GM21825 (cell line): ENCODE results near the gene HTR2A.
"Not testable (repeated sequence)": the region's sequence is repeated elsewhere in the genome, so short reads cannot be mapped to it uniquely, and the experiment has no call there.

ENCODE experiments used
- ATAC-seq: cut with Tn5 transposase; IDR thresholded peaks from one replicate; pipeline ENCODE4 v1.9.1; 2021; ENCODE audit warnings: mild to moderate bottlenecking, moderate library complexity; ENCODE audit not compliant: unreplicated experiment

HTR2A gene

DNA sequence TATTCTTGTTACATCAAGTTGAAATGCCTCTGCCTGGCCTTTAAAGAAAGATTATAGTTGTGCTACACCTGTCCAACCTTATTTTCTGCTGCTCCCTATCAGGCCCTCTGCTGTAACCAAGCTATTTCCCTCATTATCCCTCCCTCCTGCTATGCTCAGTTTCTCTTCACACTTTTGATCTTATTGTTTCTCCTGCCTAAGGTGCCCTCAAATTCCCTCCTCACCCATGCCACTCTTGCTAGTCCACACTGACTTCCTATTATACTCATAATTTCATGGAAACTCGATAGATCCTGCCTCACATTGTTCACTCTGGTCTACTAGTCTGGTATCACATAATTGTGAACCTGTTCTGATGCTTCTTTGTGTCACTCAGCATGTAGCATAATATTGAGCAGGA, 80.5 kb downstream of the HTR2A start:
- ATAC-seq = no peak

DNA sequence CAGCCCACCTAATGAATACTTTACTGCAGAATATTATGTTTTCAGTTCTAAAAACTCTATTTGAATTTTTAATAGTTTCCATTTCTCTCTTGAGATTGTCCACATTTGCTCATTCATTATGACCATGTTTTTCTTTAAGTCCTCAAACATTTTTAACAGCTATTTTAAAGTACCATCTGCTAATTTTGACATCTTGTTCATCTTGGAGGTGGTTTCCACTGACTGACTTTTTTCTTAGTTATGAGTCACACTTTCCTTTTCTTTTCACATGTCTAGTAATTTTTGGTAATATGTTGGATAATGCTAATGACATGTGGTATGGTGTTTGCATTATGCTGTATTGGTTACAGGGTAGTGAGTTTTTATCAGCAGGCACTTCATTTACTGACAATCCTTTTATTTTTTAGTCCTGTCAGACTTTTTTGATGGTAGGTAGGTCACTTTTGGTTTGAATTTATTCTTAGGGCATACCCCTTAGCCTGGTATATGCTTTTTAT, 84.5 kb downstream of the HTR2A start:
- ATAC-seq = no peak

DNA sequence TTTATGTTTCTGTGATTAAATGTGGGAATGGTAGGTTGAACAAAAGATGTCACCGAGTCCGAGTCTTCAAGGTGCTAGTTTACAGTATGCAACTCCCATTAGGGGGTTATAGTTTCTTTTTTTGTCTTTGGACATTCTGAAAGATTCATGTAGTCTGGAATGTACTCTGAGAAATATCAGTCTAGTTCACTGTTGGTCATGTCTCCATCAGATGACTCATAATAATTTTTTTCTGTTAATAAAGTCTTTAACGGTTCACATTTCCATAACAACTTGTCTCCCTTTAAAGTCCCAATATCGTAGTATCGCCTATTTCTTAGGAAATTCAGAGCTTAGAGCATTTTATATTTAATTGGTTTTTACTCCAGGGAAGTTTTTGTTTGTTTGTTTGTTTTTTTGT, 86.4 kb downstream of the HTR2A start:
- ATAC-seq = no peak

DNA sequence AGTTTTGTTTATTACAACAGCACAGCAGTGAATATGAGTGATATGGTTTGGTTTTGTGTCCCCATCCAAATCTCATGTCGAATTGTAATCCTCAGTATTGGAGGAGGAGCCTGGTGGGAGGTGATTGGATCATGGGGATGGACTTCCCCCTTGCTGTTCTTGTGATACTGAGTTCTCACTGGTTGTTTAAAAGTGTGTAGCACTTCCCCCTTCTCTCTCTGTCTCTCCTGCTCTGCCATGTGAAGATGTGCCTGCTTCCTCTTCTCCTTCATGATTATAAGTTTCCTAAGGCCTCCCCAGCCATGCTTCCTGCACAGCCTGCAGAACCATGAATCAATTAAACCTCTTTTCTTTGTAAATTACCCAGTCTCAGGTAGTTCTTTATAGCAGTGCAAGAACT, 91.9 kb downstream of the HTR2A start:
- ATAC-seq = not testable (repeated sequence)

DNA sequence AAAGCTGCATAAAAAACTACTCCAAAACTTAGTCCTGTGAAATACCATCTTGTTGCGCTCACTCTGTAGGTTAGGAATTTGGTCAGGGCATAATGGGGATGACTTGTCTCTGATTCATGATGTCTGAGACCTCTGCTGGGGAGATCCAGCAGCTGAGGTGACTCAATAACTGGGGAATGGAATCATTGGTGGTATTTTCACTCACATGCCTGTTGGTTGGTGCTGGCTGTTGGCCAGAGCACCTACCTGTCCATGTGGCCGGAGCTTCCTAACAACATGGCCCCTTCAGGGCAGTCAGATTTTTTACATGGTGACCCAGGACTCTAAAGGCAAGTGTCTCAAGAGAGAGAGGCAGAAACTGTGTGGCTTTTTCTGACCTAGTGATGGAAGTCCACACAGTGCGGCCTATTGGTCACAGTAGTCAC, 92.5 kb downstream of the HTR2A start:
- ATAC-seq = no peak

DNA sequence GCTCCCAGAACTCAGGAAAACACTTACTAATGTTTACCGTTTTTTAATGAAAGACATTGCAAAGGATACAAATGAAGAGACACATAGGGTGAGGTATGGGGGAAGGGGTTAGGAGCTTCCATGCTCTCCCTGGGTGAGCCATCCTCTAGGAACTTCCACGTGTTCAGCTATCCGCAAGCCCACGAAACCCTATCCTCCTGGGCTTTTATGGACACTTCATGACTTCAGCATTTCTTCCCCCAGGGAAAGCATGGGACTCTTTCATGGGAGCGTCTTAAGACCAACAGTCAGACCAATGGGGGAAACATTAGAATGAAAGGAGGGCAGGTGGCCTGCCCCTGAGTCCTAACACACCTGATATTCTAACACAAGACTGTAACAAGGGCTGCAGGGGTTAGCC, 93.3 kb downstream of the HTR2A start:
- no peak for ATAC-seq

DNA sequence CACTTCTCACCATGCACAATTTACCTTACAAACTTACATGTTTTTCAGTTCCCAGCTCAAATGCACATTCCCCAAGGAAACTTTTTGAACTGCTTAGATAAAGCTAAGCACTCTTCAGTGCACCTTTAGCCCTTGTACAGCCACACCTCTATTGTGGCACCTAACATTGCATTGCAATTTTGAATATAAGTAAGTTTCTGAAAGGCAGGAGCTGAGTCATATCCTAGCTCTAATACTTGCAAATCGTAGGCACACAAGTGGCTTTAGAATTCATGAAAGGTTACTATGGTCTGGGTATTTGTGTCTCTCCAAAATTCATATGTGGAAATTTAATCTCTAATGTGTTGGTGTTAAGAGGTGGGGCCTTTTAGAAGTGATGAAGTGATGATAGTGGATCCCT, 95.0 kb downstream of the HTR2A start:
- ATAC-seq = no peak

DNA sequence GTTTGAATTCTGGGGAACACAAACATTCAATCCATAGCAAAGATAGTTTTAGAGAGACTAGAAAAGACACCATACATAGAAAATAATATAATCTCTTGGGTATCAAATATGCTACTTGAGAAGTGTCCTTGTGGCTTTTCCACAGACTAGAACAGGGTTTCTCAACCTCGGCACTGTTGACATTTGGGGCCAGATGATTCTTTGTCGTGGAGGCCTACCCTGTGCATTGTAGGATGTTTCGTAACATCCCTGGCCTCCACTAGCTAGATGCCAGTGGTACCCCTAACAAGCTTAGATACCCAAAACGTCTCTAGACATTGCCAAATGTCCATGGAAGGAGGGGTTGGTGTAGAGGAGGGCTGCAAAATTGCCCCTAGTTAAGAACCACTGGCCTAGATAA, 97.7 kb downstream of the HTR2A start:
- ATAC-seq = no peak

DNA sequence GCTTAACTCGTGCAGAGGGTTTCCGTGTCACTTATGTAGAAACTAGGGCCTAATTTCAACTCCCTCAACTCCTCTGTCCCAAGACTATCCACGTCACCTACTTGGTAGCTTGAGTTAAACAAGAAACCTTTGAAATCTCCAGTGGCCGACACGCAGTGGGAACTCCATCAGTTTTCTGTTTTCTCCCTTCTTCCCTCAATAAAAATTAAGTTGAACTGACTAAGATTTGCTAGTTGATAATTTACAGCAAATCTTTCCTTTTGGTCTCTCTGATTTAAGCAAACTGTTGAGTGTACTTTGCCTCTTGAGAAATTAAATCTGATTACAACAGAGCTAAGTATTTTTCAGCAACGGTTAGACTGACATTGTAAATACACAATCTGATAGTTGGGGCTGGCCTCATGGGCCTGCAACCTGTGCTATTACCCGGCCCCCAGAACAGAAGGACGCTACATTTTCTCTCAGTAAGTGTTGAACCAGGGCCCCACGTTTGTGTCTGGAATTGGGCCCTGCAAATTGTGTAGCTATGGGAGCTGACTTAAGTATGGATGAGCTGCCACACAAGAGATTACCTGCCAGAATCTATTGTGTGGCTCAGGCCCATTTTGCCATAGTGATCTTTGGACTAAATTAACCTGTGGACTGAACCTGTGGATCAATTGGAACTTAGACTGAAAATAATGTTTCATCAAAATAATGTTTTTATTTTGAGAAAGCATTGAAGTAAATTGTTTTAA, 99.2 kb downstream of the HTR2A start:
- no peak for ATAC-seq

DNA sequence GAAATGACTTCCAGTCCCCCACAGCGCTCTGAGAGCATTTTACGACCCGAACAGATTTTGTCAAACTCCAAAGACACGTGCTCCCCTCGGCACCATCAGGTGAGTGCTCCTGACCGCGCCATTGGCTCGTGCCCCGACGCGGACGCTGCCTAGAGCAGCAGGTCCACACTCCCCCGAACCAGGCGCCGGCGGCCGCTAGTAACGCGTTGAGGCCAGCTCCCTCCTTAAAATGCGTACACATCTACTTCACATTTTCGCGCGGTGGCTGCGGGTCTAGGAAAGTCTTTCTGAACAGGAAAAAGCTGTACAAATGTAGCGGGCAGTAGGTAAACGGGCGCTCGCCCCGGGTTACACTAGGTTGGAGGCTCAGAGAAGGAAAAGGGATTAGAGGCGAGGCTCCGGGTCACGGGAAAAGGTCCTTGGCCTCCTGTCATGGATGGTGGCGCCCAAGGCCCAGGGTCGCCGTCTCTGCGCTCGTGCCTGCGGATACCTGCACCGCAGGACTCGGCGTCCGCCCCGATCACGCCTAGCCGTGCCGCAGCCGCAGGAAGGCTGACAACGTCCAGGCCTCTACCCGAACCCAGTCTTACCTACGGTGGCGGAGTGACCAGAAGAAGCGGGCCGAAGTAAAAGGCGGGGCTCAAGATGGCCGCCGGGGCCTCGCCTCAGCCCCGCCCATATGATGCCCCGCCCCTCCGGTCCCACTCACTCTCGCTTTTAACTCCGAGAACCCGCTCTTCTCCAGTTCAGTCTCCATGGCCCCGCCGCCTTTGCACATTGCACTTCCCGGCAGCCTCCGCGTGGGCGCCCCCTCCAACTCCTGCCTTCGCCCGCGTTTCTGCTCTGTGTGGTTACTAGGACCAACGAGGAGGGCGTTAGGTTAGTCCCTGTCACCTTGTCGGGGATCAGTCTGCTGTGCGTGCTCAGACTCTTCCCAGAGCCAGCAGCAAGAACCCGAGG, 100.1 kb downstream of the HTR2A start, which contains the start of gene ESD:
Gene ESD, minus strand, starts transcription at position 647 of the 960 bp plus-strand sequence. CDS start 5,748 bp downstream, outside the sequence.
- peak; percentile 92 for ATAC-seq

DNA sequence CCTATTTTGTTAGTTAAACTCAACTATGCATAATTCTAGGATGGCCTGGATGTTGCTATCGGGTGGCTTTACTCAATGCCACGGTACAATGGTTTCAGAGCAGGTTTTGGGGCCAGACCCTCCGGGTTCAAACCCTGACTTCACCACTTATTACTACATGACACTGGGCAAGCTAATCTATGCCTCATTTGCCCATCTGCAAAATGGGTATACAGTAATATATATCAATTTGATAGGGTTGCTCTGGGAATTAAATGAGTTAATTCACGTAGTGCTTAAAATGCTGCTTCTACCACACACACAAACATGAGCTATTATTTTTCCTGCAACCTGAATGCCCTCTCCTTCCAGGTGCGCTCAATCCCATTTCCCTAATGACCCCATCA, 100.7 kb downstream of the HTR2A start:
- no peak for ATAC-seq

DNA sequence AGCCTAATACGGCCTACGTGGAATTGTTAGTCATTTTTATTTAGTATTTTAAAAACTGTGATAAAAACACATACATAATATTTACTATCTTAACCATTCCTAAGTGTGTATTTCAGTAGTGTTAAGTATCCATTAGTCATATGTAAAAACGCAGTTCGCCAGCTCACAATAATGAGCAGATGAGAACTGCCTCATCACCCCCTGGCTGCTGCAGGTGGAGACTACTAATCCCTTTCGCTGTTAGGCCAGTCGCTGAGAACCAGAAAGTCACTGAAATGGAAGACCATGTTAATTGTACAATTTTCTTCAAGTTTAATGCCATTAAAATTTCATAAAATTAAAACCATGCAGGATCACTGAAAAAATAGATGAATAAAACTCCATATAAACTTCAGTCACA, 101.5 kb downstream of the HTR2A start:
- ATAC-seq = no peak

DNA sequence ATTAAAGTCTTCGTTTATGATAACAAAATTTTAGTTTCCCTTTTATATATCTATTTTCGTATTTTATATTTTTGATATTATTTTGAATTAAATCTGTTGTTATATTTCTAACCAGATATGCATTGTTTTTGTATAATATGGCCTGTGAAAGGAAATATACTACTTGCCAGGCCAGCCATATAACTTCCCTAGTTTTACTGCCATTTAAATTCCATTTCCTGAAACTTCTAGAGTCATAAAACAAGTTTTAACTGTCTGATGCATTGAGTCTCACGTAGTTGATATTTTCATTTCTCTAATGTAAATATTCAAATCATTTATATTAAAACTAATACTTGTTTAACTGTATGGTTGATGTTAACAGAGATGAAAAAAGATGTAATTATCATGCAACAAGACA, 113.3 kb downstream of the HTR2A start:
- no peak for ATAC-seq

DNA sequence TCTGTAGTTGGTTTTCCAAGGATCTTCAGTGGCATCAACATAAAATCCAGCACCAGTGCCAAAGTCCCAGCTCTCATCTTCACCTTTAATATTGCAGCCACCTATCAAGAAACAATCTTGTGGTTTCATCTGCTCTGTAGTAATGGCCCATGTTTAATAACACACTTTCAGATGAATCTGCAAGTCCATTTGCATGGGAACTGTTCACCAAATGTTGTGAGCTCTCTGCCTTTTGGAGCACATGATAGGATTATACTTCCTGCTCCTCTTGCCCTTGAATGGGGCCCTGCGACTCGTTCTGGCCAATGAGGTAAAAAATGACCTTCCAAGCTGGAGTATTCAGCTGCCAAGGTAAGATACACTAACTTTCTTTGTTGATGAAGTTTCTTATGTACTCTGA, 114.2 kb downstream of the HTR2A start:
- no peak for ATAC-seq

DNA sequence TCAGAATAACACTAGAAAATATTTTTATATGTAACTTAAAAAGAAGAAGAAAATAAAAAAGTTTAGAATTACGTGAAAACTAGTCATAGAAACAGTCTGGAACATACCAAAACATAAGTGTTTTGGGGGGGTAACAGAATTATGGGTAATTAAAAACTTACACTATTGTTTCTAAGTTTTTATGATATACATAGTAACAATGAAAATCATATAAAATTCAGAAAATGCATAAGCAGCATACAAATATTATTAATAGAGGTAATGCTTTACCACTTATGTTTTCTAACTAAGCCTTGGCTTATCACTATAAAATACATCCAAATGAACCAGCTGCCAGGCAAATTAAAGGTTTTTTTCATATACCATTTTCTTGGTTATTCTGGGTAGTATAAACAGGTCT, 114.8 kb downstream of the HTR2A start:
- no peak for ATAC-seq
